VCaP (cell line): ENCODE measurements around the gene FBXO3.
"Not testable (repeated sequence)": the region's sequence is repeated elsewhere in the genome, so short reads cannot be mapped to it uniquely, and the experiment has no call there.

Source experiments
- H3K27ac ChIP-seq: fragments of 450-650 bp; 2 replicates; pipeline ENCODE4 v1.5.1; 2017
- TF ChIP-seq, protein P1 (sequence below): fragments of 450-650 bp; conservative IDR thresholded peaks from 2 replicates; pipeline ENCODE4 v1.5.1; 2017; ENCODE audit warnings: mild to moderate bottlenecking, moderate library complexity

FBXO3 gene

DNA sequence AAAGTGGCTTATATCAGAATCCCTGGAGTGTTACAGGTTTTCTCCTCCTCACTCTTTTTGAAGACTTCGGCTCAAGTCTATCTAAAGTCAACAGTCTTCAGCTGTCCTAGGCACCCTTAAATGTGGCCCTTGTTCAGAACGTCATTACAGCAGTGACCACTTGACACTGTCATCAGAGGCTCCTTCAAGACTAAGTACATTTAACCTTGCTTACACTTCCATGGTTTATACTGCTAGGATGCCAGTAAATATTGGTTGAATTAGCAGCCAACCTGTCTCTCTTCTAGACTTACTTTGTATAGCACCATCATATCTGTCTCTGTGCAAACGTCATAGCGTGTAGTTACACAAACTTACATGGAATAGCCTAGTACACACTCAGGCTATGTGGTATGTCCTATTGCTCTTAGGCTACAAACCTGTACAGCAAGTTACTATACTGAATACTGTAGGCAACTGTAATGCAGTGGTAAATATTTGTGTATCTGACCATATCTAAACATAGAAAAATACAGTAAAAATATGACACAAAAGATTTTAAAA is 60.4 kb downstream of the FBXO3 start:
- no peak overlapping the region for H3K27ac ChIP-seq
- TF ChIP-seq, protein P1, sequence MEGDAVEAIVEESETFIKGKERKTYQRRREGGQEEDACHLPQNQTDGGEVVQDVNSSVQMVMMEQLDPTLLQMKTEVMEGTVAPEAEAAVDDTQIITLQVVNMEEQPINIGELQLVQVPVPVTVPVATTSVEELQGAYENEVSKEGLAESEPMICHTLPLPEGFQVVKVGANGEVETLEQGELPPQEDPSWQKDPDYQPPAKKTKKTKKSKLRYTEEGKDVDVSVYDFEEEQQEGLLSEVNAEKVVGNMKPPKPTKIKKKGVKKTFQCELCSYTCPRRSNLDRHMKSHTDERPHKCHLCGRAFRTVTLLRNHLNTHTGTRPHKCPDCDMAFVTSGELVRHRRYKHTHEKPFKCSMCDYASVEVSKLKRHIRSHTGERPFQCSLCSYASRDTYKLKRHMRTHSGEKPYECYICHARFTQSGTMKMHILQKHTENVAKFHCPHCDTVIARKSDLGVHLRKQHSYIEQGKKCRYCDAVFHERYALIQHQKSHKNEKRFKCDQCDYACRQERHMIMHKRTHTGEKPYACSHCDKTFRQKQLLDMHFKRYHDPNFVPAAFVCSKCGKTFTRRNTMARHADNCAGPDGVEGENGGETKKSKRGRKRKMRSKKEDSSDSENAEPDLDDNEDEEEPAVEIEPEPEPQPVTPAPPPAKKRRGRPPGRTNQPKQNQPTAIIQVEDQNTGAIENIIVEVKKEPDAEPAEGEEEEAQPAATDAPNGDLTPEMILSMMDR = no peak

DNA sequence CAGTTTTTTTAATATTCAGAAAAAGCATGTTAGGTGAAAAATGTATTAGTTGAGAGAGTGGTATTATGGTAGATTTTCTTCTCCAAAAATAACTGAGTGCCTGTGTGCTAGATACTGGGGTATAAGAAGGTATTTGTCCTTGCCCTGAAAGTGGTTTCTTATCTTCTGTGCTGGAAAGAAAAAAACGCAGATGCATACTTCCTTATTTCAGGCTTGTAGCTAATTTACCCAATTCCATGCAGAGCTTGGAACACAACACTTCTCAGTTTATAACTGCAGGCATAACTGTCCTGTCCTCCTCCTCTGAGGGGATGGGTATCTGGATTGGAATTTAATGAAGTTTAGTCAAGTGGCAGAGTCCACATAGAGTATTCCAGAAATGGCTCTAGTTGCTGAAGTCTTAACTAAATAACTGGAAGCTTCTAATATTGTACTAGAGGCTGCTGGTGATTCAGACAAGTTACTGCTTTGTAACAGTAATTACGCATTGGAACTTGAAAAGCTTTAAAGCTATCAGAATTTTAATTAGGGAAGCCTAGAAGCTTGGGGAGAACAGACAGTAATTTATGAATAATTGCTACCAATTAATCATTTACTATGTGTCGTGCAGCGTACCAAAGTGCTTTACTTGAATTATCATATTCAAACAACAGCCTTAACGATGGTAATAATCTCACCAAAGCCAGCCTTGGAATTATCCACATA is 61.0 kb downstream of the FBXO3 start:
- no peak overlapping the region for H3K27ac ChIP-seq

DNA sequence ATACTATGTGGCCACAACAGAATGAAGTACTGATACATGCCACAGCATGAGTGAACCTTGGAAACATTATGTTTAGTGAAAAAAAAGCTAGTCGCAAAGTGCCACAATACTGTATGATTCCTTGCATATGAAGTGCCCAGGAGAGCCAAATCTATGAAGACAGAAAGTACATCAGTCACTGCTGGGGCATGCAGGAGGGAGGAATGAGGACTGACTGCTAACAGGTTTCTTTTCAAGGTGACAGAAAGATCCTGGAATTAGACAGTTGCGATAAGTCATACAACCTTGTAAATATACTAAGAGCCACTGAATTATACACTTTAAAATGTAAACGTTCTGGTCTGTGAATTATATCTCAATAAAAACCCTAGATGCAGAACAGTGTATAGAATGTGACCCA is 61.9 kb downstream of the FBXO3 start:
- H3K27ac ChIP-seq = no peak overlapping the region
- TF ChIP-seq, protein P1 = no peak

More for the DNA sequence above, 61.0 kb downstream of the FBXO3 start:
- TF ChIP-seq, protein P1 = no peak

DNA sequence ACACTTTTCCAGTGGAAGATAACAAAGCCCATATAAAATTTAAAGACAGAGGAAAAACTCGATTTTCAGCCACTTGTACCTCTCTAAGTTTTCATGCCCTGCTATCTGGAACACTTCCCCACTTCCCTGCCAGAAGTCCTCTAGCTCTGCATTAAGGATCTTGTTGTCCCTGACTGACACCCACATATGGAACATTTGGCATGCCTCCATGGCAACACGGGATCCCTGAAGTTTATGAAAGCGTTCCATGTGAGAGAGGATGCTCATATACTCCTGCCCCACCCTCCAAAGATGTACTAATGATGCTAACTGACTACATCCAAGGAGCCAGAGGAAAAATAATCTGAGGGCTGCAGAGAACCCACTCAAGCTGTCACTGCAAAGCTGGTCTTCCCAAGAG is 64.9 kb downstream of the FBXO3 start:
- no peak overlapping the region for H3K27ac ChIP-seq
- TF ChIP-seq, protein P1 = no peak

DNA sequence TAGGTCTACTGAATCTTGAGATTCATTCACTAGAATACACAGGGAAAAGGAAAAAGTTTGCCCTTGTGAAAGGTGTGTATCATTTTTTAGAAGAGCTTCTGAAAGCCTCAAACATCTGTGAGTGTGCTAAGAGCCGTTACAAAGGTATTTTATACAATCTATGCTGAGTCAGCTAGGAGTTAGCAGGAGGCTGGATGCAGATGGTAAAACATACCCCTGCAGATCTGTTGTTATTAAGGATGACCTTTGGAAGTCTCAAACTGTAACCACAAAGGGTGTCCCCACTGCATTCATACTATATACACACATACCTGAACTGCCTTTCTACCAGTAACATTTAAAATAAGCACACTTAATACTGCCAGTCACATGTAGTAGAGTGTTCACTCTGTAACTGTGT is 65.3 kb downstream of the FBXO3 start:
- H3K27ac ChIP-seq = no peak overlapping the region
- TF ChIP-seq, protein P1 = no peak

DNA sequence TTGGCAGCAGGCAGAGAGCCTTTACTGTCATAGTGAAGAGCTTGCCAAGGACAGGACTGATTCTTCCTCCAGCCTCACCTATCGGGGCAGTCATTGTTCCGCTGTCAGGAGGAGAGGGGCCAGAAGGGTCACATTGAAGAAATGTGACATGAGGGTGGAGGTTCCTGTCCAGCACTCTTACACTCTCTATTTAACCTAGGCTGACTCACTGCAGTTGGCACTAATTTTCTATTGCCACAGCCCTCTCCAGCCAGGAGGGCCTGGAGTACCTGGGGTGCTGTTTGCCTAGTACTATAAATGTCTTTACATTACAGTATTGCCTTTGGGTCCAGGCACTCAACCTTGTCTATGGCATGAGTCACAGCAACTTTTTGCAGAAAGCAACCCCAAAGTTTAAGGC is 66.5 kb downstream of the FBXO3 start:
- H3K27ac ChIP-seq = not testable (repeated sequence)

DNA sequence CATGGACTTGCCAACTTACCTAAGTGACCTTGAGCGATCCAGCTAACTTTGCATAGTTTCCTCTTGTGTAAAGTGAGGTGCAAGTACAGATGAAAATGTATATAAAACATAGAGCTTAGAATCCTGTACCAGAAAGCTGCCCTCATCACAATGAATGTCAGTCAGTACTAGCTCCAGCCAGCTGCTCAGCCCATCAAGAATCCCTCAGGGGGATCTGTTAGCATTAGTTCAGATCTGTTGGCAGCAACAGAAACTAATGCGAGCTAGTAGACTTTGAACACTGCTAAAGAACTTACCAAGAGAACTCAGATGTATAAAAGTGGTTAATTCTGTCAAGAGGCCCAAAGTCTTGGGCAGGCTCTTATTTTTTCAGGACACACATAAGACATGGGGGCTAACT is 67.4 kb downstream of the FBXO3 start:
- TF ChIP-seq, protein P1 = no peak
- no peak overlapping the region for H3K27ac ChIP-seq

DNA sequence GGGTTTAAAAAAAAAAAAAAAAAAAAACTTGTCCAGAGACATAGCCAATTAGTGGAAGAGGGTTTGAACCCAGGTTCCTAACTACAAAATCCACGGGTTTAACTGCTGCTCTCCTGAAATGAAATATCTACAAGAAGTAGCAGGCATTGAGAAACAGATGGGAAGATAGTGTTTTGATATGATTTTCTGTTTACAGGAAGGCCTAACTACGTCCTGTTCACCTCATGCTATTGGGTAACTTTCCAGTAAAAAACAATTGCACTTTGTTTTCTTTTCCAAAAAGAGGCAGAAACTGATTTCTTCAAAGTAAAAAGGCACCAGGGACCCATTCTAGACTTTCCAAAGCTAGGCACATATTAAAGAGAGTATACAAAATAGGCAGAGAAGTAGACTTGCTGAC is 67.8 kb downstream of the FBXO3 start:
- no peak overlapping the region for H3K27ac ChIP-seq
- TF ChIP-seq, protein P1 = no peak
